IMR-90 (cell line): ENCODE results near the gene ST8SIA4.

Source experiments
- BHLHE40 ChIP-seq: fragments of 150-350 bp; IDR thresholded peaks from 2 replicates; pipeline ENCODE4 v1.6.1; 2016; ENCODE audit warnings: mild to moderate bottlenecking, low read depth, low read length
- CEBPB ChIP-seq: IDR thresholded peaks from 2 replicates; pipeline ENCODE4 v1.6.1; 2012; ENCODE audit warnings: low read depth, low read length, improper control_type of control experiment
- CHD1 ChIP-seq: IDR thresholded peaks from 2 replicates; pipeline ENCODE4 v1.6.1; 2012; ENCODE audit warnings: low read depth, low read length, improper control_type of control experiment
- CTCF ChIP-seq: conservative IDR thresholded peaks from 2 replicates; pipeline ENCODE4 v1.5.1; 2012; ENCODE audit warnings: mild to moderate bottlenecking, low read depth, low read length, improper control_type of control experiment
- FOS ChIP-seq: fragments of 150-350 bp; IDR thresholded peaks from 2 replicates; pipeline ENCODE4 v1.6.1; 2016; ENCODE audit warnings: low read depth, low read length
- MAZ ChIP-seq: IDR thresholded peaks from 2 replicates; pipeline ENCODE4 v1.6.1; 2012; ENCODE audit warnings: low read depth, mild to moderate bottlenecking, low read length, improper control_type of control experiment, moderate library complexity, borderline replicate concordance
- MXI1 ChIP-seq: IDR thresholded peaks from 2 replicates; pipeline ENCODE4 v1.6.1; 2012; ENCODE audit warnings: low read depth, mild to moderate bottlenecking, low read length, moderate library complexity, borderline replicate concordance
- POLR2A ChIP-seq: IDR thresholded peaks from 2 replicates; pipeline ENCODE4 v1.6.1; 2012; ENCODE audit warnings: mild to moderate bottlenecking, low read depth, low read length
- RAD21 ChIP-seq: IDR thresholded peaks from 2 replicates; pipeline ENCODE4 v1.6.1; 2012; ENCODE audit warnings: low read length, improper control_type of control experiment
- RCOR1 ChIP-seq: IDR thresholded peaks from 2 replicates; pipeline ENCODE4 v1.6.1; 2012; ENCODE audit warnings: mild to moderate bottlenecking, low read length, improper control_type of control experiment; ENCODE audit not compliant: insufficient replicate concordance
- RFX5 ChIP-seq: IDR thresholded peaks from 2 replicates; pipeline ENCODE4 v1.8.0; 2012; ENCODE audit warnings: low read depth, mild to moderate bottlenecking, low read length, moderate library complexity
- SMC3 ChIP-seq: fragments of 150-350 bp; IDR thresholded peaks from 2 replicates; pipeline ENCODE4 v1.6.1; 2016; ENCODE audit warnings: low read depth, mild to moderate bottlenecking, antibody characterized with exemption, low read length, moderate library complexity
- USF2 ChIP-seq: fragments of 150-350 bp; IDR thresholded peaks from 2 replicates; pipeline ENCODE4 v1.6.1; 2017; ENCODE audit warnings: mild to moderate bottlenecking, antibody characterized with exemption, low read length, low read depth

- TF ChIP-seq CTCF (no peak), POLR2A (no peak), CEBPB (no peak), RCOR1 (no peak), BHLHE40 (no peak), MAZ (no peak), RFX5 (no peak), SMC3 (no peak), USF2 (no peak), CHD1 (no peak), RAD21 (no peak), MXI1 (no peak), FOS (no peak)
These were observed 127.6 kb downstream of the ST8SIA4 start for GRCh38 chr5:100775533-100775855.
